Uterus (tissue), 2 donors: Measurements from ENCODE around the gene RREB1.

Experiments
- POLR2A ChIP-seq, 2 donors: fragments of 450-650 bp; IDR thresholded peaks; one replicate each; pipeline ENCODE4 v1.6.1; 2016; ENCODE audit warnings: antibody characterized with exemption in 2 of 2, mild to moderate bottlenecking in 1 of 2, moderate library complexity in 1 of 2
- TF ChIP-seq, protein P1 (sequence below), 4 experiments: fragments of 200-600 bp in 2 of 4; fragments of 450-650 bp in 2 of 4; sonication (generic) in 2 of 4; IDR thresholded peaks; one replicate each; pipeline ENCODE4 v1.5.1; 2016 to 2019; ENCODE audit warnings: antibody characterized with exemption in 4 of 4, mild to moderate bottlenecking in 2 of 4, moderate library complexity in 1 of 4

DNA sequence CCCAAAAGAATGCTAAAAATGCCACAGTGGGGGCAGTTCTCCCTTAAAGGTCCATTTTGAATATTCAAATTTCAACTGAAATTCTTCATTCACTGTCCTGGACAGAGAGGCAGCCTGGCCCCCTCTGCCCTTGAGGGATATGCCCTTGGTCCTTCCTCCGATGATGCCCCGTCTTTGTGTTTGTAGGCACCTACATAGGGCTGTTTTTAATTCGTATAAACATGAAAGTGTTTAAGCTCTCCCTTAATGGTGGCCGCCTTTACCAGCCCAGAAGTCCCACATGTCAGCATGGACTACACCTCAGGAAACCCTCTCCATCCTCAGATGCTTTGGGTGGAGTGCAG lies 135.0 kb downstream of the RREB1 start:
- TF ChIP-seq POLR2A (IDR thresholded peaks at IDR 0.05) = no peak
- TF ChIP-seq, protein P1, sequence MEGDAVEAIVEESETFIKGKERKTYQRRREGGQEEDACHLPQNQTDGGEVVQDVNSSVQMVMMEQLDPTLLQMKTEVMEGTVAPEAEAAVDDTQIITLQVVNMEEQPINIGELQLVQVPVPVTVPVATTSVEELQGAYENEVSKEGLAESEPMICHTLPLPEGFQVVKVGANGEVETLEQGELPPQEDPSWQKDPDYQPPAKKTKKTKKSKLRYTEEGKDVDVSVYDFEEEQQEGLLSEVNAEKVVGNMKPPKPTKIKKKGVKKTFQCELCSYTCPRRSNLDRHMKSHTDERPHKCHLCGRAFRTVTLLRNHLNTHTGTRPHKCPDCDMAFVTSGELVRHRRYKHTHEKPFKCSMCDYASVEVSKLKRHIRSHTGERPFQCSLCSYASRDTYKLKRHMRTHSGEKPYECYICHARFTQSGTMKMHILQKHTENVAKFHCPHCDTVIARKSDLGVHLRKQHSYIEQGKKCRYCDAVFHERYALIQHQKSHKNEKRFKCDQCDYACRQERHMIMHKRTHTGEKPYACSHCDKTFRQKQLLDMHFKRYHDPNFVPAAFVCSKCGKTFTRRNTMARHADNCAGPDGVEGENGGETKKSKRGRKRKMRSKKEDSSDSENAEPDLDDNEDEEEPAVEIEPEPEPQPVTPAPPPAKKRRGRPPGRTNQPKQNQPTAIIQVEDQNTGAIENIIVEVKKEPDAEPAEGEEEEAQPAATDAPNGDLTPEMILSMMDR (IDR thresholded peaks at IDR 0.05) = no peak
